Right atrium auricular region (tissue), 2 donors: Measurements from ENCODE around the gene ENTR1. TPM values are rescaled to one million over a fixed set of nuclear protein-coding genes. Genes with fewer than 3 reads are reported as not detected.

Source experiments
- DNase-seq: peaks from one replicate; pipeline ENCODE4 v3.0.0-alpha.2; 2019; ENCODE audit warnings: low spot score
- H3K27ac ChIP-seq, 2 donors: fragments of 200-600 bp; sonication (generic); 1 replicate in 1 of 2; 2 replicates in 1 of 2; pipeline ENCODE4 v1.5.1; 2016 to 2019
- H3K27me3 ChIP-seq, 2 donors: fragments of 200-600 bp; sonication (generic); one replicate each; pipeline versions ENCODE4 v1.5.1 to v1.6.0; 2017 to 2019
- H3K36me3 ChIP-seq: fragments of 200-600 bp; sonication (generic); one replicate; pipeline ENCODE4 v1.5.1; 2016
- H3K4me1 ChIP-seq, 2 donors: fragments of 200-600 bp; sonication (generic); one replicate each; pipeline versions ENCODE4 v1.5.1 to v1.6.0; 2017 to 2019
- H3K4me3 ChIP-seq, 2 donors: fragments of 200-600 bp; sonication (generic); 1 replicate in 1 of 2; 2 replicates in 1 of 2; pipeline ENCODE4 v1.5.1; 2017 to 2019; ENCODE audit warnings: mild to moderate bottlenecking in 1 of 2, moderate library complexity in 1 of 2
- H3K9me3 ChIP-seq, 2 donors: fragments of 200-600 bp; sonication (generic); one replicate each; pipeline ENCODE4 v1.5.1; 2019
- CTCF ChIP-seq, 2 donors: fragments of 200-600 bp; sonication (generic); IDR thresholded peaks; one replicate each; pipeline ENCODE4 v1.5.1; 2019; ENCODE audit warnings: antibody characterized with exemption in 2 of 2
- total RNA-seq, 2 donors: library from RNA; depleted of rRNA; stranded (reverse); fragments of >200 nt; gene quantifications; one replicate each; pipeline ENCODE4 v1.1.0, GENCODE V29; 2016

Gene ENTR1, protein sequence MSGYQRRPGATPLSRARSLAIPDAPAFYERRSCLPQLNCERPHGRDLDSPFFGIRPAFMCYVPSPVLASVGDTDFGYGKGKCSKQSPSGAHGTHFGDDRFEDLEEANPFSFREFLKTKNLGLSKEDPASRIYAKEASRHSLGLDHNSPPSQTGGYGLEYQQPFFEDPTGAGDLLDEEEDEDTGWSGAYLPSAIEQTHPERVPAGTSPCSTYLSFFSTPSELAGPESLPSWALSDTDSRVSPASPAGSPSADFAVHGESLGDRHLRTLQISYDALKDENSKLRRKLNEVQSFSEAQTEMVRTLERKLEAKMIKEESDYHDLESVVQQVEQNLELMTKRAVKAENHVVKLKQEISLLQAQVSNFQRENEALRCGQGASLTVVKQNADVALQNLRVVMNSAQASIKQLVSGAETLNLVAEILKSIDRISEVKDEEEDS
- total RNA-seq = 10 to 100 TPM; 10.3 to 17.6 TPM

- Histone ChIP-seq H3K9me3 (no peaks in the 10 kb centered on the region), H3K4me3 (peak within 1 kb of the TSS; percentile 74 to 97), H3K27ac (peak within 1 kb of the TSS; percentile 84 to 87), H3K4me1 (peaks cover 0 to 29% of the 10 kb centered on the region in 2 donors), H3K27me3 (no peaks in the 10 kb centered on the region), H3K36me3 (peaks cover 48% of the 10 kb centered on the region)
- DNase-seq = peak; percentile 91
- no peak for TF ChIP-seq CTCF (IDR thresholded peaks at IDR 0.05)
Measured at GRCh38 chr9:136410500-136411287, at the start of gene ENTR1, which contains the start of gene PMPCA. Gene ENTR1, minus strand, starts transcription at chr9:136410614. Its CDS starts 217 bp downstream, at chr9:136410397. Gene PMPCA, plus strand, starts transcription at chr9:136410658. Its CDS starts 11 bp downstream, at chr9:136410669.

DNA sequence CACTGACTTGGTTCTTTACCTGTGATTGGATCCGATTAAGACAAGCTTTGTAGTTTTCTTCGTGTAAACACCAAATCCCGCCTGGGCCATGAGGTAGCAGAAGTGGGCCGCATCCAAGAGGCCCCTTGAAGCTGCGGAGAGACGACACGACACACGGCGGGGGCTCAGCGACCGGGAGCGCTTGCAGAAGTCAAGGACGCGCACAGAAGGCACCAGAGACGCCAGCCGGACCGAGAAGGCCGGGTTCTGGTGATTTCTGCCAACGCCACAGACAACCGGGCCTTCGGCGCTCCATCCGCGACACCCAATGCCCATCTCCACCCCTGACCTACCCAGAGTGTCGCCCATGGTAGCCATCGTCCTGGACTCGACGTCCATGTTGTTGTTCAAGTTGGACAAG is 49.0 kb upstream of the ENTR1 start:
- H3K4me1 ChIP-seq = no peaks in the 10 kb centered on the region
- no peaks in the 10 kb centered on the region for H3K27me3 ChIP-seq
- H3K36me3 ChIP-seq = peaks cover 100% of the 10 kb centered on the region
- no peak for TF ChIP-seq CTCF (IDR thresholded peaks at IDR 0.05)
- DNase-seq = no peak
- no peaks in the 10 kb centered on the region for H3K9me3 ChIP-seq
- no peak overlapping the region for H3K4me3 ChIP-seq
- no peak overlapping the region for H3K27ac ChIP-seq

GRCh38 chr9:136457326-136457725 is 46.9 kb upstream of the ENTR1 start:
- DNase-seq = no peak
- no peak overlapping the region for H3K27ac ChIP-seq
- TF ChIP-seq CTCF (IDR thresholded peaks at IDR 0.05) = no peak
- no peaks in the 10 kb centered on the region for H3K9me3 ChIP-seq
- no peaks in the 10 kb centered on the region for H3K4me1 ChIP-seq
- H3K4me3 ChIP-seq = no peak overlapping the region
- peaks cover 92% of the 10 kb centered on the region for H3K36me3 ChIP-seq
- no peaks in the 10 kb centered on the region for H3K27me3 ChIP-seq

DNA sequence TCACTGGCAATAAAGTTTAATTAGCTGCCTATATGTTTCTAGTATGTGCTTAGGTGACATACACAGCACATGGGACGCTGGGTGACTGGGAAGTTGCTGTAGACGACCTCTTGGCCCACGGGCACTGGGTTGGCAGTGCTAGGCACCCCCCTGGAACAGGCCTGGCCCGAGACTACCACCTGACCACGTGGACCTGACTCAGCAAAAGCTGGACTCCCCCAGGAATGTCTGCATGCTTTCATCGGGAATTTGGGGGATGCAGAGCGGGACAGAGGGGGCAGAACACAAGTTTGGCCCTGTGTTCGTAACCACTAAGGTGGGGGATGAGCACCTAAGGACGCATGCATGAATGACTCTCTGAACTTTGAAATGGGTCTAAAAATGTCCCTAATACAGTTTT is 45.8 kb upstream of the ENTR1 start:
- no peak overlapping the region for H3K27ac ChIP-seq
- TF ChIP-seq CTCF (IDR thresholded peaks at IDR 0.05) = no peak
- no peak for DNase-seq
- peaks cover 86% of the 10 kb centered on the region for H3K36me3 ChIP-seq
- no peaks in the 10 kb centered on the region for H3K27me3 ChIP-seq
- no peak overlapping the region for H3K4me3 ChIP-seq
- no peaks in the 10 kb centered on the region for H3K9me3 ChIP-seq
- no peaks in the 10 kb centered on the region for H3K4me1 ChIP-seq

DNA sequence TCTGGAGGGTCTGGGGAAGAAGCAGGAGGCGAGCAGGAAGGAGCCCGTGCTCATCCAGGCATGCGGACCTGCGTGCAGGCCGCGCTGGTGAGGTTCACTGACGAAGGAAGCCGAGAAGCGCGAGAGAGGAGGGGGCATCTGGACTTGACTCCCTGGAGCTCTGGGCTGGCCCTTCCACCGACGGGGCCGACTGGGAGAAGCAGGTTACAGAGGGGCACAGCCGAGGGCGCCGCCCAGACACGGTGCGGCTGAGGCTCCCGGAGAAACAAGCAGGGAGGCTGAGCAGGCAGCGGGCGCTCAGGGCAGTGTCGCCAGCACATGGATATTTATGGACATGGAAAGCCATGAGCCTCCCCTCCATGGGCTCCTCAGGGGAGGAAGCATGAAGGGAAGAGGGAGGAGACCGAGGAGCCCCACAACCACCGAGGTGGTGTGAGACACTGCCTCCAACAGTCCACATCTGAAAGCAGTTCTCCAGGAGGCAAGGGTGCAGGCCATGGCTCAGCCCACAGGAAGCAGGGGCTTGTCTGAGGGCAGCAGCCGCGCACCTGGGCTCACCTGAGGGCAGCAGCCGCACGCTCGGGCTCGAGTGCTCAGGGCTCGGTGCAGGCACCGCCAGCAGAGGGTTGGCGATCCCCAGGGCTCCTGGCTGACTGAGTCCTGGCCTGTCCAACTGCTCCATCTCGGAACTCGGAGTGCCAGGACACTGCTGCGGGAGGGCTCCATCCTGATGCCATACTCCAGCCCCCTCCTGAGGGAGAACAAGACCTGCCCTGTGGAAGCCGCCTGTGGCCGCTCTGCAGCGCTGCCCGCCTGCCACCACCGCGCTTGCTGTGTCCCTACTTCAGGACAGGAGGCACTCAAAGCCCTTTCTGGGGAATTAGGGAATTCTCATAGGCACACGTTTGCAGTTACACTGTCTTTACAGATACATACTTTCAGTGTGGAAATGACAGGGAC is 44.9 kb upstream of the ENTR1 start:
- TF ChIP-seq CTCF (IDR thresholded peaks at IDR 0.05) = no peak
- Histone ChIP-seq H3K4me1 (no peaks in the 10 kb centered on the region), H3K4me3 (no peak overlapping the region), H3K36me3 (peaks cover 86% of the 10 kb centered on the region), H3K27me3 (no peaks in the 10 kb centered on the region), H3K9me3 (no peaks in the 10 kb centered on the region), H3K27ac (no peak overlapping the region)
- no peak for DNase-seq
